Endothelial cell of umbilical vein (primary cell): ENCODE measurements around the gene ANKRD39. TPM values are rescaled to one million over a fixed set of nuclear protein-coding genes. Genes with fewer than 3 reads are reported as not detected.

ENCODE experiments used
- BruUV-seq: library from RNA; stranded (reverse); fragments of 400-500 nt; replicated peaks from 2 replicates; lab custom pipeline; 2021; lab: Mats Ljungman, UMichigan
- CTCF ChIA-PET: fragments of 300-600, 350-600 bp; sonication (Branson Sonifier 250); formaldehyde crosslinking; loops from one replicate; lab custom pipeline; 2021; ENCODE audit warnings: antibody characterized with exemption, inconsistent platforms; lab: Charles Lee
- POLR2A ChIA-PET: fragments of 300-600, 350-600 bp; sonication (Branson Sonifier 250); formaldehyde crosslinking; loops from one replicate; lab custom pipeline; 2021; ENCODE audit warnings: antibody characterized with exemption, inconsistent platforms; lab: Charles Lee
- DNase-seq: peaks from one replicate; pipeline ENCODE4 v3.0.0-alpha.2; 2011; ENCODE audit warnings: low read depth, low spot score
- FAIRE-seq: peaks from 2 replicates; lab custom pipeline; 2011; peaks lifted over from hg19 to GRCh38; lab: Jason Lieb, UNC
- H2AFZ ChIP-seq: 2 replicates; pipeline ENCODE4 v1.6.0; 2012; ENCODE audit warnings: low read depth, low read length, control low read depth, inconsistent platforms
- H3K27ac ChIP-seq: 2 replicates; pipeline ENCODE4 v1.5.1; 2011; ENCODE audit warnings: low read depth, mild to moderate bottlenecking, control low read depth, low read length, moderate library complexity; ENCODE audit not compliant: insufficient read depth
- H3K27me3 ChIP-seq, 2 experiments: 2 replicates each; pipeline versions ENCODE4 v1.6.0 to v1.6.1; 2011; ENCODE audit warnings: low read length in 2 of 2, mixed read lengths in 1 of 2; ENCODE audit not compliant: control insufficient read depth in 2 of 2, insufficient read depth in 2 of 2
- H3K36me3 ChIP-seq, 2 experiments: 2 replicates in 1 of 2; 3 replicates in 1 of 2; pipeline ENCODE4 v1.5.1; 2011; ENCODE audit warnings: low read length in 2 of 2, mild to moderate bottlenecking in 1 of 2, moderate library complexity in 1 of 2; ENCODE audit not compliant: control insufficient read depth in 2 of 2, insufficient read depth in 2 of 2; ENCODE audit errors: extremely low read depth in 1 of 2
- H3K4me1 ChIP-seq: 3 replicates; pipeline ENCODE4 v1.5.1; 2011; ENCODE audit warnings: mild to moderate bottlenecking, low read length; ENCODE audit not compliant: control insufficient read depth, insufficient read depth; ENCODE audit errors: extremely low read depth
- H3K4me2 ChIP-seq: 2 replicates; pipeline ENCODE4 v1.6.1; 2011; ENCODE audit warnings: low read length, control low read depth, mixed read lengths; ENCODE audit not compliant: insufficient read depth
- H3K4me3 ChIP-seq, 3 experiments: fragments of 200-600 bp in 1 of 3; sonication (generic), shearing (Covaris generic) in 1 of 3; replicated peaks in 1 of 3; 2 replicates each; pipeline ENCODE4 v1.5.1; 2011 to 2016; ENCODE audit warnings: control low read depth in 3 of 3, low read length in 3 of 3, mild to moderate bottlenecking in 2 of 3, inconsistent platforms in 1 of 3, low read depth in 1 of 3, moderate library complexity in 1 of 3; ENCODE audit not compliant: insufficient read depth in 1 of 3
- H3K79me2 ChIP-seq: 2 replicates; pipeline ENCODE4 v1.6.0; 2012; ENCODE audit warnings: low read length, inconsistent platforms; ENCODE audit not compliant: control insufficient read depth, insufficient read depth
- H3K9ac ChIP-seq: replicated peaks from 2 replicates; pipeline ENCODE3; 2011; ENCODE audit warnings: low read length, control low read depth; ENCODE audit not compliant: insufficient read depth; ENCODE audit errors: extremely low read depth
- H3K9me1 ChIP-seq: replicated peaks from 3 replicates; pipeline ENCODE4 v1.6.0; 2011; ENCODE audit warnings: mild to moderate bottlenecking, low read length; ENCODE audit not compliant: control insufficient read depth, insufficient read depth; ENCODE audit errors: extremely low read depth
- H3K9me3 ChIP-seq: replicated peaks from 2 replicates; pipeline ENCODE4 v1.5.1; 2012; ENCODE audit warnings: low read length, inconsistent platforms; ENCODE audit not compliant: control insufficient read depth, insufficient read depth
- H4K20me1 ChIP-seq: replicated peaks from 2 replicates; pipeline ENCODE3; 2011; ENCODE audit warnings: mild to moderate bottlenecking, low read length; ENCODE audit not compliant: control insufficient read depth, insufficient read depth; ENCODE audit errors: extremely low read depth
- CTCF ChIP-seq, 2 donors: IDR thresholded peaks; 1 replicate in 1 of 2; 2 replicates in 1 of 2; pipeline ENCODE4 v1.5.1; 2011; ENCODE audit warnings: low read length in 2 of 2, mild to moderate bottlenecking in 2 of 2, moderate library complexity in 2 of 2, control low read depth in 1 of 2, inconsistent platforms in 1 of 2, low read depth in 1 of 2; ENCODE audit not compliant: insufficient read depth in 1 of 2; ENCODE audit errors: extremely low read depth in 1 of 2
- EZH2 ChIP-seq: IDR thresholded peaks from 2 replicates; pipeline ENCODE4 v1.6.1; 2012; ENCODE audit warnings: borderline replicate concordance, low read depth, mild to moderate bottlenecking, moderate library complexity, low read length, inconsistent platforms; ENCODE audit not compliant: severe bottlenecking
- FOS ChIP-seq: IDR thresholded peaks from 2 replicates; pipeline ENCODE4 v1.6.1; 2011; ENCODE audit warnings: mild to moderate bottlenecking, low read length, moderate library complexity, borderline replicate concordance; ENCODE audit not compliant: insufficient read depth
- GATA2 ChIP-seq: IDR thresholded peaks from 2 replicates; pipeline ENCODE4 v1.7.0; 2011; ENCODE audit warnings: low read depth, mild to moderate bottlenecking, moderate library complexity, mixed read lengths, low read length; ENCODE audit not compliant: insufficient read length, insufficient read depth
- JUN ChIP-seq: IDR thresholded peaks from 2 replicates; pipeline ENCODE4 v1.6.1; 2011; ENCODE audit warnings: borderline replicate concordance, low read depth; ENCODE audit not compliant: insufficient read length, insufficient read depth
- MAX ChIP-seq: IDR thresholded peaks from 2 replicates; pipeline ENCODE4 v1.6.1; 2011; ENCODE audit not compliant: insufficient read depth, insufficient read length
- MYC ChIP-seq: IDR thresholded peaks from one replicate; pipeline ENCODE4 v1.6.1; 2011; ENCODE audit warnings: mild to moderate bottlenecking, low read depth, low read length
- POLR2A ChIP-seq: IDR thresholded peaks from 2 replicates; pipeline ENCODE4 v1.6.1; 2012; ENCODE audit warnings: low read depth, mild to moderate bottlenecking, control low read depth, low read length
- POLR2AphosphoS5 ChIP-seq: IDR thresholded peaks from 2 replicates; pipeline ENCODE4 v1.6.1; 2012; ENCODE audit warnings: low read depth, mild to moderate bottlenecking, control low read depth, low read length, moderate library complexity; ENCODE audit not compliant: insufficient read depth
- dilution Hi-C: fragments of 300-500 bp; cut with MboI; formaldehyde crosslinking; loops from one replicate; pipeline ENCODE4 v1.15.0; 2019; ENCODE audit warnings: low sequenced_read_pairs; ENCODE audit not compliant: extremely low pct_ligation_motif_present
- intact Hi-C: fragments of 100-400 bp; cut with micrococcal nuclease; formaldehyde crosslinking; loops from one replicate; pipeline ENCODE4 v1.10.0; 2022
- polyA plus RNA-seq, 4 experiments: library from polyadenylated mRNA; depleted of rRNA in 3 of 4; stranded (reverse) in 3 of 4; unstranded in 1 of 4; fragments of >200 nt; gene quantifications; 2 replicates each; pipeline versions ENCODE4 v1.2.1 to v1.2.3, GENCODE V29; 2011 to 2012; ENCODE audit warnings: missing spikeins in 1 of 4
- total RNA-seq: library from RNA; stranded (reverse); gene quantifications from 2 replicates; pipeline ENCODE4 v1.2.3, GENCODE V29; 2021

The ANKRD39 gene
- total and polyA plus RNA-seq, 2 donors (not counting 3 experiments of a cell fraction or from before 2014, with no cell fraction given): 14.7 to 17.9 TPM

GRCh38 chr2:96895746-96896651 lies 38.2 kb upstream of the ANKRD39 start:
- CTCF ChIA-PET: interaction anchor here (1.2 kb wide), 1 partner anchor 38 kb away, joined by 3 read pairs; the partner anchor contains the start of gene ANKRD39
- H2AFZ ChIP-seq: no peak overlapping the region
- no peaks in the 10 kb centered on the region for H3K79me2 ChIP-seq
- TF ChIP-seq POLR2A: no peak
- intact Hi-C loops: no loop called here
- BruUV-seq: no TSS peak
- no peaks in the 10 kb centered on the region for H3K9me3 ChIP-seq
- no peaks in the 10 kb centered on the region for H3K9me1 ChIP-seq
- no peaks in the 10 kb centered on the region for H3K36me3 ChIP-seq
- DNase-seq: no peak
- no peaks in the 10 kb centered on the region for H3K27me3 ChIP-seq
- no peak for FAIRE-seq
- H3K9ac ChIP-seq: no peak overlapping the region
- no peak overlapping the region for H3K4me2 ChIP-seq
- no peaks in the 10 kb centered on the region for H3K4me1 ChIP-seq
- H3K27ac ChIP-seq: no peak overlapping the region
- dilution Hi-C loops: no loop called here
- POLR2A ChIA-PET: no interaction called here
- H4K20me1 ChIP-seq: no peaks in the 10 kb centered on the region
- no peak overlapping the region for H3K4me3 ChIP-seq

GRCh38 chr2:96895032-96895745 lies 37.4 kb upstream of the ANKRD39 start:
- FAIRE-seq: no peak
- H3K4me3 ChIP-seq: no peak overlapping the region
- ChIA-PET CTCF (interaction anchor here (1.2 kb wide), 1 partner anchor 37 kb away, joined by 3 read pairs; the partner anchor contains the start of gene ANKRD39), POLR2A (no interaction called here)
- intact Hi-C loops: no loop called here
- H3K27me3 ChIP-seq: no peaks in the 10 kb centered on the region
- H3K79me2 ChIP-seq: no peaks in the 10 kb centered on the region
- H3K4me2 ChIP-seq: no peak overlapping the region
- H3K9me1 ChIP-seq: no peaks in the 10 kb centered on the region
- dilution Hi-C loops: no loop called here
- no peak overlapping the region for H3K9ac ChIP-seq
- no peaks in the 10 kb centered on the region for H4K20me1 ChIP-seq
- H3K36me3 ChIP-seq: no peaks in the 10 kb centered on the region
- no peak overlapping the region for H3K27ac ChIP-seq
- no peak overlapping the region for H2AFZ ChIP-seq
- no peak for DNase-seq
- BruUV-seq: no TSS peak
- no peaks in the 10 kb centered on the region for H3K4me1 ChIP-seq
- H3K9me3 ChIP-seq: no peaks in the 10 kb centered on the region
- TF ChIP-seq MAX: no peak
- TF ChIP-seq CTCF (IDR thresholded peaks at IDR 0.05; ENCODE audit: extremely low read depth in 1 of 2, insufficient read depth in 1 of 2, low read depth in 1 of 2, low read length in 2 of 2): no peak
- no peak for TF ChIP-seq POLR2AphosphoS5
- TF ChIP-seq POLR2A: no peak
- no peak for TF ChIP-seq GATA2
- no peak for TF ChIP-seq FOS
- no peak for TF ChIP-seq EZH2
- no peak for TF ChIP-seq MYC
- no peak for TF ChIP-seq JUN
